ENCODE data around the gene PET117.

The PET117 gene

DNA sequence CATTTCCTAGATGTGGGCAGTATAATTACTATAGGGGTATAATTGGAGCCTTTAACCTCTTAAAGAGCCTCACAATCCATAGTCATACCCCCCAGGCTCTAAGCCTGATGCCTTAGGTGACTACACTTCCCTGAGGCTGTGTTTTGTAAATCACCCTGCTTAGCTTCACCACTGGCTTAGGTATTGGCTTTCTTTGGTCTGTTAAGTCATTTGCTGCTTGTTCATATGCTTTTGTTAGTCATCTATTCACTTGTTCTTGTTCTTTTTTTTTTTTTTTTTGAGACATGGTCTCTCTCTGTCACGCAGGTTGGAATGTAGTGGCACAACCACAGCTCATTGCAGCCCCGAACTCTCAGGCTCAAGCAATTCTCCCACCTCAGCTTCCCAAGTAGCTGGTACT is 26.7 kb downstream of the PET117 start:
- TF ChIP-seq, protein P1, sequence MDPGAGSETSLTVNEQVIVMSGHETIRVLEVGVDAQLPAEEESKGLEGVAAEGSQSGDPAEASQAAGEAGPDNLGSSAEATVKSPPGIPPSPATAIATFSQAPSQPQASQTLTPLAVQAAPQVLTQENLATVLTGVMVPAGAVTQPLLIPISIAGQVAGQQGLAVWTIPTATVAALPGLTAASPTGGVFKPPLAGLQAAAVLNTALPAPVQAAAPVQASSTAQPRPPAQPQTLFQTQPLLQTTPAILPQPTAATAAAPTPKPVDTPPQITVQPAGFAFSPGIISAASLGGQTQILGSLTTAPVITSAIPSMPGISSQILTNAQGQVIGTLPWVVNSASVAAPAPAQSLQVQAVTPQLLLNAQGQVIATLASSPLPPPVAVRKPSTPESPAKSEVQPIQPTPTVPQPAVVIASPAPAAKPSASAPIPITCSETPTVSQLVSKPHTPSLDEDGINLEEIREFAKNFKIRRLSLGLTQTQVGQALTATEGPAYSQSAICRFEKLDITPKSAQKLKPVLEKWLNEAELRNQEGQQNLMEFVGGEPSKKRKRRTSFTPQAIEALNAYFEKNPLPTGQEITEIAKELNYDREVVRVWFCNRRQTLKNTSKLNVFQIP (CRISPR knock-in tag; IDR thresholded peaks at IDR 0.05; ENCODE audit: borderline replicate concordance, low read depth) = no peak
- TF ChIP-seq ARNTL (CRISPR knock-in tag; IDR thresholded peaks at IDR 0.05; ENCODE audit: borderline replicate concordance, low read depth) (no peak), OSR1 (CRISPR knock-in tag; IDR thresholded peaks at IDR 0.05) (no peak), PPARA (CRISPR knock-in tag; IDR thresholded peaks at IDR 0.05; ENCODE audit: borderline replicate concordance) (no peak), GLIS3 (CRISPR knock-in tag; IDR thresholded peaks at IDR 0.05) (no peak), ZNF8 (CRISPR knock-in tag; IDR thresholded peaks at IDR 0.05) (no peak), SNAI2 (CRISPR knock-in tag; IDR thresholded peaks at IDR 0.05) (no peak)
- ATAC-seq = no peak

DNA sequence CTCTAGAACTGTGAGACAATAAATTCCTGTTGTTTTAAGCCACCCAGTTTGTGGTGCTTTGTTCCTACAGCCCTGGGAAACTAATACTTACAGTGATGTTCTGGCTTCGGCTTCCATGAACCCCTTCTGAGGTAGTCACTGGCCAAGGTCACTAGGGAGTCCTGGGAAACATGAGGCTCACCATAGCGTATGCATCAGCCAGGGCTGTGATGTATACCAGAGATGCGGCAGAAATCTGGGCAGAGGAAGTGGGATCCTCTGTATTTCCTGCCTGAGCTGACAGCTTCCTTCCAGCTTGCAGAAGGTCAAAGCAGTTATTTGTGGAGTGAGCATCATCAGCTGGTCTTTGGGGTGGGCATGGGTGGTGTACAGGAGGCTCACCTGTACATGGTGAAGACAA is 27.9 kb downstream of the PET117 start:
- ATAC-seq = no peak
- TF ChIP-seq ZFP3 (CRISPR knock-in tag; IDR thresholded peaks at IDR 0.05) = no peak
- TF ChIP-seq SNAI2 (CRISPR knock-in tag; IDR thresholded peaks at IDR 0.05) = no peak
- no peak for TF ChIP-seq ESRRG (CRISPR knock-in tag; IDR thresholded peaks at IDR 0.05)
- no peak for TF ChIP-seq ZC3H10 (CRISPR knock-in tag; IDR thresholded peaks at IDR 0.05)
- TF ChIP-seq TCF4 (CRISPR knock-in tag; IDR thresholded peaks at IDR 0.05; ENCODE audit: borderline replicate concordance) = no peak
- TF ChIP-seq, protein P2, sequence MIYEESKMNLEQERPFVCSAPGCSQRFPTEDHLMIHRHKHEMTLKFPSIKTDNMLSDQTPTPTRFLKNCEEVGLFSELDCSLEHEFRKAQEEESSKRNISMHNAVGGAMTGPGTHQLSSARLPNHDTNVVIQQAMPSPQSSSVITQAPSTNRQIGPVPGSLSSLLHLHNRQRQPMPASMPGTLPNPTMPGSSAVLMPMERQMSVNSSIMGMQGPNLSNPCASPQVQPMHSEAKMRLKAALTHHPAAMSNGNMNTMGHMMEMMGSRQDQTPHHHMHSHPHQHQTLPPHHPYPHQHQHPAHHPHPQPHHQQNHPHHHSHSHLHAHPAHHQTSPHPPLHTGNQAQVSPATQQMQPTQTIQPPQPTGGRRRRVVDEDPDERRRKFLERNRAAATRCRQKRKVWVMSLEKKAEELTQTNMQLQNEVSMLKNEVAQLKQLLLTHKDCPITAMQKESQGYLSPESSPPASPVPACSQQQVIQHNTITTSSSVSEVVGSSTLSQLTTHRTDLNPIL (CRISPR knock-in tag; IDR thresholded peaks at IDR 0.05; ENCODE audit: low read depth) = no peak
- no peak for TF ChIP-seq PPARA (CRISPR knock-in tag; IDR thresholded peaks at IDR 0.05; ENCODE audit: borderline replicate concordance)
- TF ChIP-seq ZNF565 (CRISPR knock-in tag; conservative IDR thresholded peaks at IDR 0.05; ENCODE audit: low read depth) = no peak
- no peak for TF ChIP-seq BACH2 (CRISPR knock-in tag; IDR thresholded peaks at IDR 0.05; ENCODE audit: borderline replicate concordance)
- no peak for TF ChIP-seq RARB (CRISPR knock-in tag; IDR thresholded peaks at IDR 0.05)
- TF ChIP-seq, protein P3, sequence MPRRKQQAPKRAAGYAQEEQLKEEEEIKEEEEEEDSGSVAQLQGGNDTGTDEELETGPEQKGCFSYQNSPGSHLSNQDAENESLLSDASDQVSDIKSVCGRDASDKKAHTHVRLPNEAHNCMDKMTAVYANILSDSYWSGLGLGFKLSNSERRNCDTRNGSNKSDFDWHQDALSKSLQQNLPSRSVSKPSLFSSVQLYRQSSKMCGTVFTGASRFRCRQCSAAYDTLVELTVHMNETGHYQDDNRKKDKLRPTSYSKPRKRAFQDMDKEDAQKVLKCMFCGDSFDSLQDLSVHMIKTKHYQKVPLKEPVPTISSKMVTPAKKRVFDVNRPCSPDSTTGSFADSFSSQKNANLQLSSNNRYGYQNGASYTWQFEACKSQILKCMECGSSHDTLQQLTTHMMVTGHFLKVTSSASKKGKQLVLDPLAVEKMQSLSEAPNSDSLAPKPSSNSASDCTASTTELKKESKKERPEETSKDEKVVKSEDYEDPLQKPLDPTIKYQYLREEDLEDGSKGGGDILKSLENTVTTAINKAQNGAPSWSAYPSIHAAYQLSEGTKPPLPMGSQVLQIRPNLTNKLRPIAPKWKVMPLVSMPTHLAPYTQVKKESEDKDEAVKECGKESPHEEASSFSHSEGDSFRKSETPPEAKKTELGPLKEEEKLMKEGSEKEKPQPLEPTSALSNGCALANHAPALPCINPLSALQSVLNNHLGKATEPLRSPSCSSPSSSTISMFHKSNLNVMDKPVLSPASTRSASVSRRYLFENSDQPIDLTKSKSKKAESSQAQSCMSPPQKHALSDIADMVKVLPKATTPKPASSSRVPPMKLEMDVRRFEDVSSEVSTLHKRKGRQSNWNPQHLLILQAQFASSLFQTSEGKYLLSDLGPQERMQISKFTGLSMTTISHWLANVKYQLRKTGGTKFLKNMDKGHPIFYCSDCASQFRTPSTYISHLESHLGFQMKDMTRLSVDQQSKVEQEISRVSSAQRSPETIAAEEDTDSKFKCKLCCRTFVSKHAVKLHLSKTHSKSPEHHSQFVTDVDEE (CRISPR knock-in tag; IDR thresholded peaks at IDR 0.05) = no peak
- TF ChIP-seq ZNF70 (CRISPR knock-in tag; IDR thresholded peaks at IDR 0.05) = no peak
- no peak for TF ChIP-seq OSR1 (CRISPR knock-in tag; IDR thresholded peaks at IDR 0.05)
- TF ChIP-seq, protein P4, sequence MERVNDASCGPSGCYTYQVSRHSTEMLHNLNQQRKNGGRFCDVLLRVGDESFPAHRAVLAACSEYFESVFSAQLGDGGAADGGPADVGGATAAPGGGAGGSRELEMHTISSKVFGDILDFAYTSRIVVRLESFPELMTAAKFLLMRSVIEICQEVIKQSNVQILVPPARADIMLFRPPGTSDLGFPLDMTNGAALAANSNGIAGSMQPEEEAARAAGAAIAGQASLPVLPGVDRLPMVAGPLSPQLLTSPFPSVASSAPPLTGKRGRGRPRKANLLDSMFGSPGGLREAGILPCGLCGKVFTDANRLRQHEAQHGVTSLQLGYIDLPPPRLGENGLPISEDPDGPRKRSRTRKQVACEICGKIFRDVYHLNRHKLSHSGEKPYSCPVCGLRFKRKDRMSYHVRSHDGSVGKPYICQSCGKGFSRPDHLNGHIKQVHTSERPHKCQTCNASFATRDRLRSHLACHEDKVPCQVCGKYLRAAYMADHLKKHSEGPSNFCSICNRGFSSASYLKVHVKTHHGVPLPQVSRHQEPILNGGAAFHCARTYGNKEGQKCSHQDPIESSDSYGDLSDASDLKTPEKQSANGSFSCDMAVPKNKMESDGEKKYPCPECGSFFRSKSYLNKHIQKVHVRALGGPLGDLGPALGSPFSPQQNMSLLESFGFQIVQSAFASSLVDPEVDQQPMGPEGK (CRISPR knock-in tag; IDR thresholded peaks at IDR 0.05; ENCODE audit: borderline replicate concordance) = no peak
- no peak for TF ChIP-seq GLIS3 (CRISPR knock-in tag; IDR thresholded peaks at IDR 0.05)
- TF ChIP-seq, protein P5, sequence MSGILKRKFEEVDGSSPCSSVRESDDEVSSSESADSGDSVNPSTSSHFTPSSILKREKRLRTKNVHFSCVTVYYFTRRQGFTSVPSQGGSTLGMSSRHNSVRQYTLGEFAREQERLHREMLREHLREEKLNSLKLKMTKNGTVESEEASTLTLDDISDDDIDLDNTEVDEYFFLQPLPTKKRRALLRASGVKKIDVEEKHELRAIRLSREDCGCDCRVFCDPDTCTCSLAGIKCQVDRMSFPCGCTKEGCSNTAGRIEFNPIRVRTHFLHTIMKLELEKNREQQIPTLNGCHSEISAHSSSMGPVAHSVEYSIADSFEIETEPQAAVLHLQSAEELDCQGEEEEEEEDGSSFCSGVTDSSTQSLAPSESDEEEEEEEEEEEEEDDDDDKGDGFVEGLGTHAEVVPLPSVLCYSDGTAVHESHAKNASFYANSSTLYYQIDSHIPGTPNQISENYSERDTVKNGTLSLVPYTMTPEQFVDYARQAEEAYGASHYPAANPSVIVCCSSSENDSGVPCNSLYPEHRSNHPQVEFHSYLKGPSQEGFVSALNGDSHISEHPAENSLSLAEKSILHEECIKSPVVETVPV (CRISPR knock-in tag; IDR thresholded peaks at IDR 0.05) = no peak
- no peak for TF ChIP-seq ISL1 (CRISPR knock-in tag; IDR thresholded peaks at IDR 0.05)

DNA sequence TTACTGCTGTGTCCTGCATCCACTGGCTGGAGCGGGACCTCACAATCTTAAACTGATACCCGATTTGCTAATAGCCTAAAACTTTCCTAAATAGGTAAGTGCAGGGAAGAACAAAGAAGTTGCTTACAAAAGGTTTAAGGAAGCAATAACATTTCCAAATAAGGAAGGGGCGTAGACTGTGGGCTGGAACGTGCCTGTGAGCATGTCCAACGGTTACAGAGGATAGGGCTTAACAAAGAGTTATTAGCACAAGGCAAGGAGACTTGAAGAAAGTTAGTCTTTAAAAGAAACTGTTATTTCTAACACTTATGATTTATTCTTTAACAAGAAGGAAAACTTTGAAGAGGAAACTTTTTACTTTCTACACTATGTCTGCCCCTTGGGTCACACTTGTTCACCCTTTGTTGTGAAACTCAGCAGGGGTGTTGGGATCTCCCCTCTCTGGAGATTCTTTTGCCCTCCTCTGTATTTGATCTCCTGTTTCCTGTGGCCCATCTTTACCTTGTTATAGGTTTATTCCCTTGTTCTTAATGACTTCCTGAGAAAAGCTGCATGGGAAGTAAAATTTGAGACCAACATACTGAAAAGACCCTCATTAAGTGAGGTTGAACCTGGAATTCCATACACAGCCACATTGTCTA is 28.7 kb downstream of the PET117 start:
- ATAC-seq = no peak
- TF ChIP-seq TOX (CRISPR knock-in tag; IDR thresholded peaks at IDR 0.05; ENCODE audit: borderline replicate concordance) (no peak), ZC3H10 (CRISPR knock-in tag; IDR thresholded peaks at IDR 0.05) (no peak), SNAI2 (CRISPR knock-in tag; IDR thresholded peaks at IDR 0.05) (no peak), PPARA (CRISPR knock-in tag; IDR thresholded peaks at IDR 0.05; ENCODE audit: borderline replicate concordance) (no peak), BACH2 (CRISPR knock-in tag; IDR thresholded peaks at IDR 0.05; ENCODE audit: borderline replicate concordance) (no peak)
- TF ChIP-seq, protein P1 (CRISPR knock-in tag; IDR thresholded peaks at IDR 0.05; ENCODE audit: borderline replicate concordance, low read depth) = no peak
- TF ChIP-seq, protein P3 (CRISPR knock-in tag; IDR thresholded peaks at IDR 0.05) = no peak
- TF ChIP-seq, protein P4 (CRISPR knock-in tag; IDR thresholded peaks at IDR 0.05; ENCODE audit: borderline replicate concordance) = no peak
